RKO (cell line): ENCODE results near the gene SKIL.

Experiments
- DNase-seq: peaks from one replicate; pipeline ENCODE4 v3.0.0-alpha.2; 2016; ENCODE audit warnings: low spot score

SKIL gene

GRCh38 chr3:170397685-170398084 lies 40.2 kb downstream of the SKIL start:
- no peak for DNase-seq

GRCh38 chr3:170405101-170405500 lies 47.6 kb downstream of the SKIL start:
- no peak for DNase-seq

- peak; percentile 42 for DNase-seq
Observed at GRCh38 chr3:170410428-170411029, 53.0 kb downstream of the SKIL start.

GRCh38 chr3:170413291-170413690 lies 55.8 kb downstream of the SKIL start:
- no peak for DNase-seq

- peak; percentile 73 for DNase-seq
Observed at GRCh38 chr3:170414202-170414663, 56.7 kb downstream of the SKIL start.

GRCh38 chr3:170417090-170417489 lies 59.6 kb downstream of the SKIL start:
- no peak for DNase-seq

GRCh38 chr3:170418422-170419398 lies 61.2 kb downstream of the SKIL start, which contains the start of gene CLDN11:
Gene CLDN11 (plus strand): TSS chr3:170418868. CDS start chr3:170419067, 199 bp downstream.
- no peak for DNase-seq

- DNase-seq, result no peak
Observed at GRCh38 chr3:170419557-170420087, 62.1 kb downstream of the SKIL start.

GRCh38 chr3:170420307-170420821 lies 62.8 kb downstream of the SKIL start:
- DNase-seq, result no peak

- DNase-seq, result no peak
Observed at GRCh38 chr3:170421111-170421641, 63.7 kb downstream of the SKIL start.

- no peak for DNase-seq
Observed at GRCh38 chr3:170421758-170422157, 64.2 kb downstream of the SKIL start.

GRCh38 chr3:170423001-170423615 lies 65.6 kb downstream of the SKIL start:
- DNase-seq, result no peak

- DNase-seq, result no peak
Observed at GRCh38 chr3:170424879-170425278, 67.4 kb downstream of the SKIL start.

- no peak for DNase-seq
Observed at GRCh38 chr3:170425491-170426239, 68.2 kb downstream of the SKIL start.

GRCh38 chr3:170426240-170426797 lies 68.8 kb downstream of the SKIL start:
- DNase-seq, result no peak

GRCh38 chr3:170428095-170428494 lies 70.6 kb downstream of the SKIL start:
- no peak for DNase-seq

- DNase-seq, result no peak
Observed at GRCh38 chr3:170429050-170429449, 71.5 kb downstream of the SKIL start.

- no peak for DNase-seq
Observed at GRCh38 chr3:170431054-170431453, 73.5 kb downstream of the SKIL start.

- no peak for DNase-seq
Observed at GRCh38 chr3:170432416-170432815, 74.9 kb downstream of the SKIL start.

GRCh38 chr3:170436697-170437096 lies 79.2 kb downstream of the SKIL start:
- no peak for DNase-seq

GRCh38 chr3:170437176-170437575 lies 79.7 kb downstream of the SKIL start:
- DNase-seq, result no peak
